AG04450 (cell line): ENCODE results near the gene TMA16. TPM values are rescaled to one million over a fixed set of nuclear protein-coding genes. Genes with fewer than 3 reads are reported as not detected.
A peak's percentile ranks its signal among the peaks of the same experiment; 100 is the strongest.

Experiments
- CTCF ChIA-PET: fragments of 300-600, 350-600 bp; formaldehyde crosslinking; extraction: SDS; loops from one replicate; lab custom pipeline; 2022; ENCODE audit warnings: antibody characterized with exemption, inconsistent platforms; lab: Charles Lee
- POLR2A ChIA-PET: fragments of 350-600 bp; formaldehyde crosslinking; extraction: SDS; loops from one replicate; lab custom pipeline; 2021; ENCODE audit warnings: antibody characterized with exemption, inconsistent platforms; lab: Yijun Ruan, JAX
- DNase-seq: peaks from one replicate; pipeline ENCODE4 v3.0.0-alpha.2; 2011; ENCODE audit warnings: low read depth, low spot score
- H3K27ac ChIP-seq: one replicate; pipeline ENCODE4 v1.5.1; 2012; ENCODE audit warnings: low read depth, low read length, control low read depth
- H3K27me3 ChIP-seq: one replicate; pipeline ENCODE4 v1.6.0; 2012; ENCODE audit warnings: low read length; ENCODE audit not compliant: control insufficient read depth, insufficient read depth
- H3K4me3 ChIP-seq: 2 replicates; pipeline ENCODE4 v1.5.1; 2011; ENCODE audit warnings: mild to moderate bottlenecking, low read depth, low read length, control low read depth
- H3K9me3 ChIP-seq: 2 replicates; pipeline ENCODE4 v1.5.1; 2012; ENCODE audit warnings: low read length; ENCODE audit not compliant: control insufficient read depth, insufficient read depth
- polyA plus RNA-seq: library from polyadenylated mRNA; depleted of rRNA; stranded (reverse); fragments of >200 nt; gene quantifications from 2 replicates; pipeline ENCODE4 v1.2.3, GENCODE V29; 2011
- TF ChIP-seq, protein P1 (sequence below): IDR thresholded peaks from 2 replicates; pipeline ENCODE4 v1.5.1; 2011; ENCODE audit warnings: low read depth, low read length, control low read depth, inconsistent platforms

The TMA16 gene
- polyA plus RNA-seq, 1 experiment: 21.1 TPM

DNA sequence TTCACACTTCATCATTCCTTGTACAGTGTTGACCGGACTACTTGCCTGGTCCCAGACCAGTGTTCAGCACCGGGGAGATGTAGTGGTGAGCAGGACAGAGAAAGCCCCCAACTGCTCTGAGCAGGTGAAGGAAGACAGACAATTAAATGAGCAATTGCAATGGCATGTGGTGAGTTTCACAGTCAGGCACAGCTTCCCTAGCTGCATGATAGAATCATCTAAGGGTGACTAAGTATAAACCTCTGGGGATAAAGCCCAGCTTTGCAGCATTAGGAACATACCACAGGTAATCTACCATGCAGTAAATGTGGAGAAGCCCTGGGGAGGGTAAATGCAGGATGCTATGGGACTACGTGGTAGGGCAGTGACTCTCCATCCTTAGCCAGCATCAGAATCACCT lies 47.8 kb downstream of the TMA16 start:
- no peak overlapping the region for H3K27ac ChIP-seq
- H3K4me3 ChIP-seq: no peak overlapping the region
- no peak for DNase-seq
- ChIA-PET POLR2A (interaction anchor here (4.2 kb wide), 1 partner anchor 48 kb away, joined by 41 read pairs; the partner anchor contains the start of gene TMA16), CTCF (interaction anchor here (1.0 to 6.1 kb wide), 5 partner anchors 7 to 1045 kb away, joined by 4 to 66 read pairs (median 14); partner anchors contain the start of gene TMA16)
- H3K27me3 ChIP-seq: no peaks in the 10 kb centered on the region
- H3K9me3 ChIP-seq: no peaks in the 10 kb centered on the region
- TF ChIP-seq, protein P1, sequence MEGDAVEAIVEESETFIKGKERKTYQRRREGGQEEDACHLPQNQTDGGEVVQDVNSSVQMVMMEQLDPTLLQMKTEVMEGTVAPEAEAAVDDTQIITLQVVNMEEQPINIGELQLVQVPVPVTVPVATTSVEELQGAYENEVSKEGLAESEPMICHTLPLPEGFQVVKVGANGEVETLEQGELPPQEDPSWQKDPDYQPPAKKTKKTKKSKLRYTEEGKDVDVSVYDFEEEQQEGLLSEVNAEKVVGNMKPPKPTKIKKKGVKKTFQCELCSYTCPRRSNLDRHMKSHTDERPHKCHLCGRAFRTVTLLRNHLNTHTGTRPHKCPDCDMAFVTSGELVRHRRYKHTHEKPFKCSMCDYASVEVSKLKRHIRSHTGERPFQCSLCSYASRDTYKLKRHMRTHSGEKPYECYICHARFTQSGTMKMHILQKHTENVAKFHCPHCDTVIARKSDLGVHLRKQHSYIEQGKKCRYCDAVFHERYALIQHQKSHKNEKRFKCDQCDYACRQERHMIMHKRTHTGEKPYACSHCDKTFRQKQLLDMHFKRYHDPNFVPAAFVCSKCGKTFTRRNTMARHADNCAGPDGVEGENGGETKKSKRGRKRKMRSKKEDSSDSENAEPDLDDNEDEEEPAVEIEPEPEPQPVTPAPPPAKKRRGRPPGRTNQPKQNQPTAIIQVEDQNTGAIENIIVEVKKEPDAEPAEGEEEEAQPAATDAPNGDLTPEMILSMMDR: no peak

GRCh38 chr4:163544407-163545038 lies 50.0 kb downstream of the TMA16 start:
- H3K27ac ChIP-seq: no peak overlapping the region
- no peak for DNase-seq
- H3K4me3 ChIP-seq: peak overlapping the region; percentile 44
- no peaks in the 10 kb centered on the region for H3K9me3 ChIP-seq
- no peaks in the 10 kb centered on the region for H3K27me3 ChIP-seq
- POLR2A ChIA-PET: no interaction called here
- CTCF ChIA-PET: interaction anchor here (0.7 to 6.9 kb wide), 8 partner anchors 14 to 60 kb away, joined by 3 to 55 read pairs (median 8); partner anchors contain the start of gene TMA16
- TF ChIP-seq, protein P1: peak; percentile 98

DNA sequence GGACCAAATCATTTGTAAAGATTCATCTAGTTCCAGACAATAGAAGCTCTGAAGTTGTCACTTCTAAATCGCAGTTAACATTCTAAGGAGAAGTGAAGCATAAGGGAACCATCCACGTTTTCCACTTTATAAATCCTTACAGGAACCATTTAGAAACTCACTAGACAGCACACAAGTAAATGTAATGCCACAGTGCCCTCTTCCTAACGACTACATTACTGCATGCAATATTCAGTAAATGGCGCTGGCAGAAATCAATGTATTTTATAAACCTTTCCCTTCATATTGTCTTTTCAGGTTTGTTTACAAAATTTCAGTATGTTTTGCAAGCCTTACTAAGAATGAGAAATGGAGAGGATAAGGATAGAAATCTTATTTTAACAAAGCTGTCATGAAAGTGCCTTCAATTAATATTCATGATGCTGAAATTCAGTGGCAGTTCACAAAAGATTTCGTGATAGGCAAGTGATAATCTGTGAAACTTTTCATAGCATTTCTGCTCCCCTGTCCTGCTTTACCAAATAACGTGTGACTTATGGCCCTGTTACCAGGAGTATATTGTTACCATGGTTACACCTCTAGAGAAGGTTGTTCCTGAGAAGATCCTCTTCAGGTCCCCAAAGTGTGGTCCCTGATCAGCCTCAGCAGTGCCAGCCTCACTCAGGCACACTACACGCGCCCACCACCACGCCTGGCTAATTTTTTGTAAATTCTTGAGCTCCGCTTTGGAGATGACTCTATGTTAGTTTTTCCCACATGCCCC lies 54.2 kb downstream of the TMA16 start:
- Histone ChIP-seq H3K9me3 (no peaks in the 10 kb centered on the region), H3K27ac (no peak overlapping the region), H3K4me3 (no peak overlapping the region), H3K27me3 (no peaks in the 10 kb centered on the region)
- DNase-seq: no peak
- ChIA-PET POLR2A (interaction anchor here (2.2 kb wide), 1 partner anchor 54 kb away, joined by 7 read pairs; the partner anchor contains the start of gene TMA16), CTCF (interaction anchor here (0.6 to 13.3 kb wide), 52 partner anchors 9 to 1548 kb away, joined by 3 to 361 read pairs (median 6); partner anchors contain the start of genes NPY1R and TMA16)
- TF ChIP-seq, protein P1: peak; percentile 76

DNA sequence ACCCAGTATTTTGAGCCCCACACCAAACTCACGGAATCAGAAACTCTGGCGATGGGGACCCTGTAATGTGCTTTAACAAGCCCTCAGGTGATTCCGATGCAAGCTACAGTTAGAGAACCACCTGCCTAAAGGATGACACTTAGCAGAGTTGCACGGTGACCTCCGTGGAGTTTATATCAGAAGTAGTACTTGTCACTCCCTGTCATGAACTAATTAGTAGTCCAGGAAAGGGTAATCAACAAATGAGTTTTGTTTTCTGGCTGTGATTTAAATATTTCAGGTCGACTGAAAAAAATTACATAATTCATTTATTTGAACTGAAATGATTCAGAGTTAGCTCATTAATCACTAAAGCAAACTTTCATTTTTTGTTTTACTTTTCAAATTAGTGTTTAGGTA lies 56.4 kb downstream of the TMA16 start:
- H3K9me3 ChIP-seq: no peaks in the 10 kb centered on the region
- ChIA-PET POLR2A (interaction anchor here (0.9 to 2.2 kb wide), 2 partner anchors 56 to 1218 kb away, joined by 3 to 7 read pairs; partner anchors contain the start of gene TMA16), CTCF (interaction anchor here (0.6 to 13.3 kb wide), 64 partner anchors 8 to 1549 kb away, joined by 3 to 361 read pairs (median 6); partner anchors contain the start of gene TMA16)
- H3K27me3 ChIP-seq: no peaks in the 10 kb centered on the region
- no peak overlapping the region for H3K4me3 ChIP-seq
- no peak for DNase-seq
- TF ChIP-seq, protein P1: no peak
- H3K27ac ChIP-seq: no peak overlapping the region
